HepG2 (cell line): ENCODE results near the gene SLC38A3. TPM values are rescaled to one million over a fixed set of nuclear protein-coding genes. Genes with fewer than 3 reads are reported as not detected.

ENCODE experiments used
- ATF4 ChIP-seq, 2 experiments: fragments of 450-650 bp in 1 of 2; sonication (generic) in 1 of 2; formaldehyde crosslinking; IDR thresholded peaks; 2 replicates each; pipeline versions ENCODE4 v1.5.0 to v1.8.0; 2020 to 2022; ENCODE audit warnings: mild to moderate bottlenecking in 1 of 2, missing genetic modification reagents in 1 of 2
- DMAP1 ChIP-seq: IDR thresholded peaks from 2 replicates; pipeline ENCODE4 v1.6.1; 2016
- DPF2 ChIP-seq: sonication (generic); formaldehyde crosslinking; IDR thresholded peaks from 2 replicates; pipeline ENCODE4 v1.4.0; 2020; ENCODE audit warnings: mild to moderate bottlenecking, low read depth, missing genetic modification reagents, borderline replicate concordance
- GATAD2A ChIP-seq: IDR thresholded peaks from 2 replicates; pipeline ENCODE4 v1.6.1; 2016
- KDM1A ChIP-seq: IDR thresholded peaks from 2 replicates; pipeline ENCODE4 v1.6.1; 2016; ENCODE audit warnings: missing compliant biosample characterization
- LCORL ChIP-seq, 2 experiments: fragments of 450-650 bp in 1 of 2; sonication (generic) in 1 of 2; formaldehyde crosslinking in 1 of 2; IDR thresholded peaks; 2 replicates each; pipeline versions ENCODE4 v1.5.0 to v1.6.1; 2017 to 2020; ENCODE audit warnings: antibody characterized with exemption in 1 of 2, missing genetic modification reagents in 1 of 2
- MAZ ChIP-seq, 2 experiments: sonication (generic) in 1 of 2; formaldehyde crosslinking in 1 of 2; IDR thresholded peaks; 2 replicates each; pipeline versions ENCODE4 v1.5.0 to v1.6.1; 2012 to 2020; ENCODE audit warnings: low read depth in 2 of 2, mild to moderate bottlenecking in 2 of 2, borderline replicate concordance in 1 of 2, improper control_type of control experiment in 1 of 2, low read length in 1 of 2, missing genetic modification reagents in 1 of 2, moderate library complexity in 1 of 2
- NFE2 ChIP-seq: sonication (generic); formaldehyde crosslinking; IDR thresholded peaks from 2 replicates; pipeline ENCODE4 v1.4.0; 2020; ENCODE audit warnings: missing genetic modification reagents
- NFE2L1 ChIP-seq: sonication (generic); formaldehyde crosslinking; IDR thresholded peaks from 2 replicates; pipeline ENCODE4 v1.4.0; 2020; ENCODE audit warnings: missing genetic modification reagents, mild to moderate bottlenecking, borderline replicate concordance
- NPAS2 ChIP-seq: sonication (generic); formaldehyde crosslinking; IDR thresholded peaks from 2 replicates; pipeline ENCODE4 v1.8.0; 2022; ENCODE audit warnings: mild to moderate bottlenecking, missing genetic modification reagents, borderline replicate concordance
- TP53 ChIP-seq: sonication (generic); formaldehyde crosslinking; conservative IDR thresholded peaks from 2 replicates; pipeline ENCODE4 v1.4.0; 2020; ENCODE audit warnings: missing genetic modification reagents
- ZC3H4 ChIP-seq: sonication (generic); formaldehyde crosslinking; IDR thresholded peaks from 2 replicates; pipeline ENCODE4 v1.4.0; 2020; ENCODE audit warnings: missing genetic modification reagents, borderline replicate concordance
- ZKSCAN5 ChIP-seq: sonication (generic); formaldehyde crosslinking; IDR thresholded peaks from 2 replicates; pipeline ENCODE4 v1.5.1; 2020; ENCODE audit warnings: mild to moderate bottlenecking, missing genetic modification reagents
- ZNF138 ChIP-seq: sonication (generic); formaldehyde crosslinking; IDR thresholded peaks from 2 replicates; pipeline ENCODE4 v1.5.0; 2020; ENCODE audit warnings: mild to moderate bottlenecking, low read depth, missing genetic modification reagents
- ZNF17 ChIP-seq: sonication (generic); formaldehyde crosslinking; IDR thresholded peaks from 2 replicates; pipeline ENCODE4 v1.5.0; 2020; ENCODE audit warnings: mild to moderate bottlenecking, missing genetic modification reagents
- ZNF260 ChIP-seq: sonication (generic); formaldehyde crosslinking; IDR thresholded peaks from 2 replicates; pipeline ENCODE4 v1.4.0; 2020; ENCODE audit warnings: missing genetic modification reagents, low read depth, mild to moderate bottlenecking, borderline replicate concordance
- ZNF383 ChIP-seq: sonication (generic); formaldehyde crosslinking; IDR thresholded peaks from 2 replicates; pipeline ENCODE4 v1.4.0; 2020; ENCODE audit warnings: missing genetic modification reagents, mild to moderate bottlenecking, borderline replicate concordance
- ZNF547 ChIP-seq: sonication (generic); formaldehyde crosslinking; IDR thresholded peaks from 2 replicates; pipeline ENCODE4 v1.5.1; 2020; ENCODE audit warnings: mild to moderate bottlenecking, missing genetic modification reagents
- ZNF761 ChIP-seq: sonication (generic); formaldehyde crosslinking; conservative IDR thresholded peaks from 2 replicates; pipeline ENCODE4 v1.4.0; 2020; ENCODE audit warnings: mild to moderate bottlenecking, missing genetic modification reagents
- ZNF878 ChIP-seq: sonication (generic); formaldehyde crosslinking; IDR thresholded peaks from 2 replicates; pipeline ENCODE4 v1.8.1; 2023; ENCODE audit warnings: mild to moderate bottlenecking, missing genetic modification reagents, moderate library complexity
- polyA plus RNA-seq, 8 experiments: library from polyadenylated mRNA; depleted of rRNA in 3 of 8; stranded (reverse) in 7 of 8; unstranded in 1 of 8; fragments of >200 nt; fragmentation: Illumina TruSeq in 4 of 8; extraction: Trizol in 4 of 8; gene quantifications; 2 replicates each; pipeline versions ENCODE4 v1.2.1 to v1.2.3, GENCODE V29; 2011 to 2016; ENCODE audit warnings: low read depth in 4 of 8, missing spikeins in 1 of 8, mixed read lengths in 1 of 8; ENCODE audit not compliant: insufficient read depth in 1 of 8
- total RNA-seq, 5 experiments: library from RNA; depleted of rRNA; stranded (reverse); fragments of >200 nt; fragmentation: Illumina TruSeq; extraction: Trizol; gene quantifications; 2 replicates each; pipeline ENCODE4 v1.2.3, GENCODE V29; 2016; ENCODE audit warnings: low read depth in 1 of 5
- TF ChIP-seq, protein P1 (sequence below): sonication (generic); formaldehyde crosslinking; IDR thresholded peaks from 2 replicates; pipeline ENCODE4 v1.4.0; 2020; ENCODE audit warnings: missing genetic modification reagents, mild to moderate bottlenecking, borderline replicate concordance
- TF ChIP-seq, protein P2 (sequence below): sonication (generic); formaldehyde crosslinking; IDR thresholded peaks from 2 replicates; pipeline ENCODE4 v1.5.0; 2020; ENCODE audit warnings: mild to moderate bottlenecking, missing genetic modification reagents, borderline replicate concordance
- TF ChIP-seq, protein P3 (sequence below): sonication (generic); formaldehyde crosslinking; IDR thresholded peaks from 2 replicates; pipeline ENCODE4 v1.5.1; 2020; ENCODE audit warnings: missing genetic modification reagents, mild to moderate bottlenecking, borderline replicate concordance

Gene SLC38A3
- total and polyA plus RNA-seq, 2 of the 13 experiments (the other 11 are each of a cell fraction or from before 2014, with no cell fraction given), result 29.8 to 164 TPM

- no peak for TF ChIP-seq ZNF17
- no peak for TF ChIP-seq ZNF138 (CRISPR knock-in tag)
- TF ChIP-seq ATF4 (CRISPR knock-in tag; IDR thresholded peaks at IDR 0.05), result no peak; a peak in 1 of 4 replicates
- TF ChIP-seq DMAP1 (CRISPR knock-in tag), result peak; percentile 86
- peak; percentile 95 for TF ChIP-seq DPF2 (CRISPR knock-in tag)
- TF ChIP-seq TP53 (CRISPR knock-in tag), result no peak; the same call in 1 of the 2 replicates
- TF ChIP-seq, protein P1, sequence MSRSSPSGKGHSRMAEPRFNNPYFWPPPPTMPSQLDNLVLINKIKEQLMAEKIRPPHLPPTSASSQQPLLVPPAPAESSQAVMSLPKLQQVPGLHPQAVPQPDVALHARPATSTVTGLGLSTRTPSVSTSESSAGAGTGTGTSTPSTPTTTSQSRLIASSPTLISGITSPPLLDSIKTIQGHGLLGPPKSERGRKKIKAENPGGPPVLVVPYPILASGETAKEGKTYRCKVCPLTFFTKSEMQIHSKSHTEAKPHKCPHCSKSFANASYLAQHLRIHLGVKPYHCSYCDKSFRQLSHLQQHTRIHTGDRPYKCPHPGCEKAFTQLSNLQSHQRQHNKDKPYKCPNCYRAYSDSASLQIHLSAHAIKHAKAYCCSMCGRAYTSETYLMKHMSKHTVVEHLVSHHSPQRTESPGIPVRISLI (CRISPR knock-in tag), result peak; percentile 64; the same call in 1 of the 2 replicates
- TF ChIP-seq ZNF878 (CRISPR knock-in tag), result peak; percentile 91
- no peak for TF ChIP-seq NFE2L1 (CRISPR knock-in tag)
- 0 out of 2 replicates have a peak, but pooled peaks have one; percentile 25 for TF ChIP-seq ZNF383 (CRISPR knock-in tag)
- TF ChIP-seq, protein P2, sequence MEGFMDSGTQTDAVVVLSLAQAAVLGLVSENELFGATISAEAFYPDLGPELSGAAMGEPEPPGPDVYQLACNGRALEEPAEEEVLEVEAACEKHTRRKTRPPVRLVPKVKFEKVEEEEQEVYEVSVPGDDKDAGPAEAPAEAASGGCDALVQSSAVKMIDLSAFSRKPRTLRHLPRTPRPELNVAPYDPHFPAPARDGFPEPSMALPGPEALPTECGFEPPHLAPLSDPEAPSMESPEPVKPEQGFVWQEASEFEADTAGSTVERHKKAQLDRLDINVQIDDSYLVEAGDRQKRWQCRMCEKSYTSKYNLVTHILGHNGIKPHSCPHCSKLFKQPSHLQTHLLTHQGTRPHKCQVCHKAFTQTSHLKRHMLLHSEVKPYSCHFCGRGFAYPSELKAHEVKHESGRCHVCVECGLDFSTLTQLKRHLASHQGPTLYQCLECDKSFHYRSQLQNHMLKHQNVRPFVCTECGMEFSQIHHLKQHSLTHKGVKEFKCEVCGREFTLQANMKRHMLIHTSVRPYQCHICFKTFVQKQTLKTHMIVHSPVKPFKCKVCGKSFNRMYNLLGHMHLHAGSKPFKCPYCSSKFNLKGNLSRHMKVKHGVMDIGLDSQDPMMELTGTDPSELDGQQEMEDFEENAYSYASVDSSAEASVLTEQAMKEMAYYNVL (CRISPR knock-in tag), result peak; percentile 95
- TF ChIP-seq, protein P3, sequence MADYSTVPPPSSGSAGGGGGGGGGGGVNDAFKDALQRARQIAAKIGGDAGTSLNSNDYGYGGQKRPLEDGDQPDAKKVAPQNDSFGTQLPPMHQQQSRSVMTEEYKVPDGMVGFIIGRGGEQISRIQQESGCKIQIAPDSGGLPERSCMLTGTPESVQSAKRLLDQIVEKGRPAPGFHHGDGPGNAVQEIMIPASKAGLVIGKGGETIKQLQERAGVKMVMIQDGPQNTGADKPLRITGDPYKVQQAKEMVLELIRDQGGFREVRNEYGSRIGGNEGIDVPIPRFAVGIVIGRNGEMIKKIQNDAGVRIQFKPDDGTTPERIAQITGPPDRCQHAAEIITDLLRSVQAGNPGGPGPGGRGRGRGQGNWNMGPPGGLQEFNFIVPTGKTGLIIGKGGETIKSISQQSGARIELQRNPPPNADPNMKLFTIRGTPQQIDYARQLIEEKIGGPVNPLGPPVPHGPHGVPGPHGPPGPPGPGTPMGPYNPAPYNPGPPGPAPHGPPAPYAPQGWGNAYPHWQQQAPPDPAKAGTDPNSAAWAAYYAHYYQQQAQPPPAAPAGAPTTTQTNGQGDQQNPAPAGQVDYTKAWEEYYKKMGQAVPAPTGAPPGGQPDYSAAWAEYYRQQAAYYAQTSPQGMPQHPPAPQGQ (CRISPR knock-in tag), result peak; percentile 90; the same call in 1 of the 2 replicates
- TF ChIP-seq ZNF761 (CRISPR knock-in tag), result 0 out of 2 replicates have a peak, but pooled peaks have one; percentile 49
- no peak for TF ChIP-seq ZNF260 (CRISPR knock-in tag)
- peak; percentile 95 for TF ChIP-seq KDM1A (CRISPR knock-in tag)
- 0 out of 2 replicates have a peak, but pooled peaks have one; percentile 25 for TF ChIP-seq NFE2 (CRISPR knock-in tag)
- TF ChIP-seq ZC3H4, result no peak
- peak; percentile 6; the same call in 1 of the 2 replicates for TF ChIP-seq MAZ (IDR thresholded peaks at IDR 0.05; ENCODE audit: borderline replicate concordance, low read depth, low read length)
- TF ChIP-seq MAZ (CRISPR knock-in tag; IDR thresholded peaks at IDR 0.05; ENCODE audit: low read depth), result peak; percentile 88
- peak; percentile 67 for TF ChIP-seq ZNF547 (CRISPR knock-in tag)
- TF ChIP-seq GATAD2A (CRISPR knock-in tag), result peak; percentile 95
- no peak for TF ChIP-seq ZKSCAN5 (CRISPR knock-in tag)
- TF ChIP-seq NPAS2 (CRISPR knock-in tag), result no peak
- no peak for TF ChIP-seq LCORL (IDR thresholded peaks at IDR 0.05)
- peak; percentile 100 for TF ChIP-seq LCORL (CRISPR knock-in tag; IDR thresholded peaks at IDR 0.05)
Observed at GRCh38 chr3:50171540-50172301, 33.4 kb upstream of the SLC38A3 start (continued).
